ENCODE data around the gene SRA1. TPM values are rescaled to one million over a fixed set of nuclear protein-coding genes. Genes with fewer than 3 reads are reported as not detected.

The SRA1 gene
- total RNA-seq, 1 donor: 28.2 TPM

DNA sequence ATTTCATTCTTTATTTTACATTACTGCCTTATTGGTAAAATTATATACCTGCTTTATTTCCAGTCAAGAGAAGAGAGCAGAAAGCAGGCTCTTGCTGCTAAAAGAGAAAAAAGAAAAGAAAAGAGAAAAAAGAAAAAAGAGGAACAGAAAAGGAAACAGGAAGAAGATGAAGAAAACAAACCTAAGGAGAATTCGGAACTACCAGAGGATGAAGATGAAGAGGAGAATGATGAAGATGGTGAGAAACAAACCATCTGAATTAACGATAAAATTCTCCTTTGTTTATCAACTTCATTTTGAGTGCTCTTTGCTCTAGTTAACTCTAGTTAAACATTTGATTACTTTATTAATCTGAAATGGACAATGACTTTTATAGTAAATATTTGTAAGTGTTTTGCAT, 33.3 kb downstream of the SRA1 start:
- no peak overlapping the region for H3K4me2 ChIP-seq (ENCODE audit: insufficient read depth, low read length)
- peaks cover 47% of the 10 kb centered on the region for H3K36me3 ChIP-seq (ENCODE audit: insufficient read depth, low read length)
- no peaks in the 10 kb centered on the region for H4K20me1 ChIP-seq (ENCODE audit: insufficient read depth, low read length)
- no peaks in the 10 kb centered on the region for H3K9me3 ChIP-seq (ENCODE audit: low read depth, low read length)
- no peak overlapping the region for H3K4me3 ChIP-seq (ENCODE audit: insufficient read depth, low read length)
- no peak for DNase-seq (ENCODE audit: insufficient read length, low spot score, missing footprints)
- H3K27me3 ChIP-seq (ENCODE audit: insufficient read depth, low read length): no peaks in the 10 kb centered on the region
- TF ChIP-seq, protein P1, sequence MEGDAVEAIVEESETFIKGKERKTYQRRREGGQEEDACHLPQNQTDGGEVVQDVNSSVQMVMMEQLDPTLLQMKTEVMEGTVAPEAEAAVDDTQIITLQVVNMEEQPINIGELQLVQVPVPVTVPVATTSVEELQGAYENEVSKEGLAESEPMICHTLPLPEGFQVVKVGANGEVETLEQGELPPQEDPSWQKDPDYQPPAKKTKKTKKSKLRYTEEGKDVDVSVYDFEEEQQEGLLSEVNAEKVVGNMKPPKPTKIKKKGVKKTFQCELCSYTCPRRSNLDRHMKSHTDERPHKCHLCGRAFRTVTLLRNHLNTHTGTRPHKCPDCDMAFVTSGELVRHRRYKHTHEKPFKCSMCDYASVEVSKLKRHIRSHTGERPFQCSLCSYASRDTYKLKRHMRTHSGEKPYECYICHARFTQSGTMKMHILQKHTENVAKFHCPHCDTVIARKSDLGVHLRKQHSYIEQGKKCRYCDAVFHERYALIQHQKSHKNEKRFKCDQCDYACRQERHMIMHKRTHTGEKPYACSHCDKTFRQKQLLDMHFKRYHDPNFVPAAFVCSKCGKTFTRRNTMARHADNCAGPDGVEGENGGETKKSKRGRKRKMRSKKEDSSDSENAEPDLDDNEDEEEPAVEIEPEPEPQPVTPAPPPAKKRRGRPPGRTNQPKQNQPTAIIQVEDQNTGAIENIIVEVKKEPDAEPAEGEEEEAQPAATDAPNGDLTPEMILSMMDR (IDR thresholded peaks at IDR 0.05; ENCODE audit: extremely low read depth, low read depth, low read length): no peak
- no peak overlapping the region for H2AFZ ChIP-seq (ENCODE audit: low read length)
- H3K4me1 ChIP-seq (ENCODE audit: insufficient read depth, low read length): no peaks in the 10 kb centered on the region
- no peak overlapping the region for H3K27ac ChIP-seq (ENCODE audit: low read depth, low read length)
- H3K79me2 ChIP-seq (ENCODE audit: insufficient read depth, low read length): no peaks in the 10 kb centered on the region

GRCh38 chr5:140513124-140513523, 44.1 kb downstream of the SRA1 start:
- Histone ChIP-seq H3K36me3 (ENCODE audit: insufficient read depth, low read length) (peaks cover 40% of the 10 kb centered on the region), H3K27ac (ENCODE audit: low read depth, low read length) (no peak overlapping the region), H3K27me3 (ENCODE audit: insufficient read depth, low read length) (no peaks in the 10 kb centered on the region), H3K9me3 (ENCODE audit: low read depth, low read length) (no peaks in the 10 kb centered on the region), H4K20me1 (ENCODE audit: insufficient read depth, low read length) (no peaks in the 10 kb centered on the region), H3K4me1 (ENCODE audit: insufficient read depth, low read length) (no peaks in the 10 kb centered on the region), H3K4me3 (ENCODE audit: insufficient read depth, low read length) (no peak overlapping the region), H2AFZ (ENCODE audit: low read length) (no peak overlapping the region), H3K79me2 (ENCODE audit: insufficient read depth, low read length) (no peaks in the 10 kb centered on the region), H3K4me2 (ENCODE audit: insufficient read depth, low read length) (no peak overlapping the region)
- DNase-seq (ENCODE audit: insufficient read length, low spot score, missing footprints): no peak
- TF ChIP-seq, protein P1 (IDR thresholded peaks at IDR 0.05; ENCODE audit: extremely low read depth, low read depth, low read length): no peak

GRCh38 chr5:140509898-140510297, 47.4 kb downstream of the SRA1 start:
- Histone ChIP-seq H3K27me3 (ENCODE audit: insufficient read depth, low read length) (no peaks in the 10 kb centered on the region), H3K79me2 (ENCODE audit: insufficient read depth, low read length) (no peaks in the 10 kb centered on the region), H3K4me1 (ENCODE audit: insufficient read depth, low read length) (no peaks in the 10 kb centered on the region), H4K20me1 (ENCODE audit: insufficient read depth, low read length) (no peaks in the 10 kb centered on the region), H2AFZ (ENCODE audit: low read length) (no peak overlapping the region), H3K9me3 (ENCODE audit: low read depth, low read length) (no peaks in the 10 kb centered on the region), H3K4me3 (ENCODE audit: insufficient read depth, low read length) (no peak overlapping the region), H3K27ac (ENCODE audit: low read depth, low read length) (no peak overlapping the region), H3K4me2 (ENCODE audit: insufficient read depth, low read length) (no peak overlapping the region), H3K36me3 (ENCODE audit: insufficient read depth, low read length) (peaks cover 63% of the 10 kb centered on the region)
- no peak for DNase-seq (ENCODE audit: insufficient read length, low spot score, missing footprints)
- TF ChIP-seq, protein P1 (IDR thresholded peaks at IDR 0.05; ENCODE audit: extremely low read depth, low read depth, low read length): no peak

GRCh38 chr5:140502834-140503233, 54.4 kb downstream of the SRA1 start:
- Histone ChIP-seq H3K27ac (ENCODE audit: low read depth, low read length) (no peak overlapping the region), H3K4me1 (ENCODE audit: insufficient read depth, low read length) (no peaks in the 10 kb centered on the region), H3K4me2 (ENCODE audit: insufficient read depth, low read length) (no peak overlapping the region), H3K79me2 (ENCODE audit: insufficient read depth, low read length) (no peaks in the 10 kb centered on the region), H4K20me1 (ENCODE audit: insufficient read depth, low read length) (no peaks in the 10 kb centered on the region), H3K36me3 (ENCODE audit: insufficient read depth, low read length) (peaks cover 35% of the 10 kb centered on the region), H2AFZ (ENCODE audit: low read length) (no peak overlapping the region), H3K4me3 (ENCODE audit: insufficient read depth, low read length) (no peak overlapping the region), H3K9me3 (ENCODE audit: low read depth, low read length) (no peaks in the 10 kb centered on the region), H3K27me3 (ENCODE audit: insufficient read depth, low read length) (no peaks in the 10 kb centered on the region)
- TF ChIP-seq, protein P1 (IDR thresholded peaks at IDR 0.05; ENCODE audit: extremely low read depth, low read depth, low read length): no peak
- DNase-seq (ENCODE audit: insufficient read length, low spot score, missing footprints): peak; percentile 15

Small RNA genes lying within 50 kb of the gene (small RNA-seq; reads per million reads assigned to genes)
- gene RF00279 (not detected), gene RF00443 (not detected)

Other genes with a start within 250 kb of the SRA1 start
- gene HBEGF, start 210.9 kb downstream of the SRA1 start, total RNA-seq: 1.8 and 2.5 TPM in 2 replicates
- gene SLC4A9, start 197.3 kb downstream of the SRA1 start, total RNA-seq: not detected in 2 replicates
- 81.1 and 87.8 TPM in 2 replicates for gene ANKHD1, start 155.6 kb downstream of the SRA1 start, total RNA-seq
- 3.8 and 4.7 TPM in 2 replicates for gene EIF4EBP3, start 9.8 kb downstream of the SRA1 start, total RNA-seq
- gene APBB3, start 7.1 kb upstream of the SRA1 start, total RNA-seq: 19.7 and 24.2 TPM in 2 replicates
- 17.4 and 20.6 TPM in 2 replicates for gene SLC35A4, start 7.4 kb upstream of the SRA1 start, total RNA-seq
- 1.8 and 4.0 TPM in 2 replicates for gene CD14, start 75.7 kb upstream of the SRA1 start, total RNA-seq
- gene TMCO6, start 82.0 kb upstream of the SRA1 start, total RNA-seq: 8.3 and 8.5 TPM in 2 replicates
- gene NDUFA2, start 90.2 kb upstream of the SRA1 start, total RNA-seq: 29.7 and 30.6 TPM in 2 replicates
- 70.1 and 84.3 TPM in 2 replicates for gene IK, start 90.4 kb upstream of the SRA1 start, total RNA-seq
- gene WDR55, start 107.4 kb upstream of the SRA1 start, total RNA-seq: 30.8 and 32.1 TPM in 2 replicates
- gene DND1, start 116.1 kb upstream of the SRA1 start, total RNA-seq: 0.59 TPM in 1 of 2 replicates, not detected in the other
- gene HARS1, start 133.9 kb upstream of the SRA1 start, total RNA-seq: 41.3 and 41.6 TPM in 2 replicates
- gene HARS2, start 134.0 kb upstream of the SRA1 start, total RNA-seq: 28.6 and 31.5 TPM in 2 replicates
- gene ZMAT2, start 143.0 kb upstream of the SRA1 start, total RNA-seq: 31.8 and 33.9 TPM in 2 replicates
- not detected in 2 replicates for gene PCDHA1, start 228.7 kb upstream of the SRA1 start, total RNA-seq
- under 0.01 and 0.29 TPM in 2 replicates for gene PCDHA2, start 237.4 kb upstream of the SRA1 start, total RNA-seq
- 0.36 and 0.59 TPM in 2 replicates for gene PCDHA3, start 243.6 kb upstream of the SRA1 start, total RNA-seq
- gene PCDHA4, start 249.6 kb upstream of the SRA1 start, total RNA-seq: 0.72 and 0.88 TPM in 2 replicates

All from osteoblast (primary cell).